HG03139 (cell line): ENCODE results near the gene CCDC40.

Source experiments
- ATAC-seq: cut with Tn5 transposase; IDR thresholded peaks from one replicate; pipeline ENCODE4 v1.9.1; 2021; ENCODE audit not compliant: unreplicated experiment

The CCDC40 gene

GRCh38 chr17:80110927-80111701, 74.7 kb downstream of the CCDC40 start:
- no peak for ATAC-seq

- ATAC-seq: no peak
These were observed 75.4 kb downstream of the CCDC40 start for GRCh38 chr17:80111702-80112470.

GRCh38 chr17:80112471-80113032, 76.1 kb downstream of the CCDC40 start:
- ATAC-seq: no peak

GRCh38 chr17:80113033-80113484, 76.6 kb downstream of the CCDC40 start:
- ATAC-seq: no peak

GRCh38 chr17:80114758-80115157, 78.3 kb downstream of the CCDC40 start:
- no peak for ATAC-seq

GRCh38 chr17:80115159-80115558, 78.7 kb downstream of the CCDC40 start:
- ATAC-seq: no peak

- no peak for ATAC-seq
These were observed 80.0 kb downstream of the CCDC40 start for GRCh38 chr17:80116276-80116920.

GRCh38 chr17:80116921-80117380, 80.5 kb downstream of the CCDC40 start:
- no peak for ATAC-seq

GRCh38 chr17:80117491-80118401, 81.3 kb downstream of the CCDC40 start:
- no peak for ATAC-seq

- no peak for ATAC-seq
These were observed 82.3 kb downstream of the CCDC40 start for GRCh38 chr17:80118601-80119270.

GRCh38 chr17:80119271-80119791, 82.9 kb downstream of the CCDC40 start:
- ATAC-seq: no peak

GRCh38 chr17:80119839-80120238, 83.4 kb downstream of the CCDC40 start:
- no peak for ATAC-seq

- ATAC-seq: no peak
These were observed 85.7 kb downstream of the CCDC40 start for GRCh38 chr17:80122026-80122575.

- ATAC-seq: no peak
These were observed 86.6 kb downstream of the CCDC40 start for GRCh38 chr17:80122926-80123505.

GRCh38 chr17:80123791-80124190, 87.3 kb downstream of the CCDC40 start:
- ATAC-seq: no peak

GRCh38 chr17:80124351-80124981, 88.0 kb downstream of the CCDC40 start:
- ATAC-seq: no peak

- ATAC-seq: no peak
These were observed 89.4 kb downstream of the CCDC40 start for GRCh38 chr17:80125656-80126448.

- ATAC-seq: no peak
These were observed 89.9 kb downstream of the CCDC40 start for GRCh38 chr17:80126449-80126715.
